Neural progenitor cell (in vitro differentiated cells): Measurements from ENCODE around the gene GPR15LG. TPM values are rescaled to one million over a fixed set of nuclear protein-coding genes. Genes with fewer than 3 reads are reported as not detected.

Experiments used
- DNase-seq: peaks from one replicate; pipeline ENCODE4 v3.0.0-alpha.2; 2016; ENCODE audit warnings: low spot score
- H2AFZ ChIP-seq: fragments of 200-600 bp; sonication (generic); replicated peaks from 2 replicates; pipeline ENCODE4 v1.6.1; 2016; ENCODE audit warnings: antibody characterized with exemption
- H3F3A ChIP-seq: fragments of 200-600 bp; sonication (generic); 2 replicates; pipeline ENCODE4 v1.6.1; 2016; ENCODE audit warnings: antibody characterized with exemption, low read depth
- H3K27ac ChIP-seq: fragments of 200-600 bp; sonication (generic); 2 replicates; pipeline ENCODE4 v1.5.1; 2016; ENCODE audit warnings: mild to moderate bottlenecking
- H3K27me3 ChIP-seq: fragments of 200-600 bp; sonication (generic); 2 replicates; pipeline ENCODE4 v1.6.1; 2016; ENCODE audit warnings: mild to moderate bottlenecking, moderate library complexity
- H3K36me3 ChIP-seq: fragments of 200-600 bp; sonication (generic); 2 replicates; pipeline ENCODE4 v1.5.1; 2016
- H3K4me1 ChIP-seq: fragments of 200-600 bp; sonication (generic); 2 replicates; pipeline ENCODE4 v1.6.1; 2016; ENCODE audit warnings: mixed run types
- H3K4me2 ChIP-seq: fragments of 200-600 bp; sonication (generic); 2 replicates; pipeline ENCODE4 v1.6.1; 2016
- H3K4me3 ChIP-seq: fragments of 200-600 bp; sonication (generic); 2 replicates; pipeline ENCODE4 v1.5.1; 2016
- H3K79me2 ChIP-seq: fragments of 200-600 bp; sonication (generic); 2 replicates; pipeline ENCODE4 v1.6.1; 2016; ENCODE audit warnings: low read depth
- H3K9ac ChIP-seq: fragments of 200-600 bp; sonication (generic); 2 replicates; pipeline ENCODE4 v1.6.1; 2016
- H3K9me3 ChIP-seq: fragments of 200-600 bp; sonication (generic); 2 replicates; pipeline ENCODE4 v1.5.1; 2016; ENCODE audit warnings: low read depth
- H4K20me1 ChIP-seq: fragments of 200-600 bp; sonication (generic); 2 replicates; pipeline ENCODE4 v1.6.1; 2016; ENCODE audit warnings: low read depth
- H3K27ac Mint-ChIP-seq: 3 replicates; pipeline ENCODE4 v1.8.0; 2021; ENCODE audit warnings: mixed read lengths
- H3K27me3 Mint-ChIP-seq: 2 replicates; pipeline ENCODE4 v1.8.0; 2022; ENCODE audit warnings: low read depth, mild to moderate bottlenecking, inconsistent platforms, moderate library complexity, mixed read lengths; ENCODE audit not compliant: insufficient read depth
- H3K36me3 Mint-ChIP-seq: 3 replicates; pipeline ENCODE4 v1.8.0; 2021; ENCODE audit warnings: mixed read lengths
- H3K4me1 Mint-ChIP-seq: 3 replicates; pipeline ENCODE4 v1.8.0; 2021; ENCODE audit warnings: mixed read lengths
- H3K4me3 Mint-ChIP-seq: 3 replicates; pipeline ENCODE4 v1.8.0; 2021; ENCODE audit warnings: mild to moderate bottlenecking, moderate library complexity, mixed read lengths
- H3K9me3 Mint-ChIP-seq: 3 replicates; pipeline ENCODE4 v1.8.0; 2020; ENCODE audit warnings: mixed read lengths
- CTCF ChIP-seq: fragments of 200-600 bp; sonication (generic); IDR thresholded peaks from 2 replicates; pipeline ENCODE4 v1.5.1; 2017; ENCODE audit warnings: antibody characterized with exemption, mild to moderate bottlenecking
- EZH2 ChIP-seq: fragments of 200-600 bp; sonication (generic); IDR thresholded peaks from 2 replicates; pipeline ENCODE4 v1.6.1; 2017; ENCODE audit warnings: antibody characterized with exemption, mild to moderate bottlenecking, moderate library complexity
- EZH2phosphoT487 ChIP-seq: fragments of 200-600 bp; sonication (generic); IDR thresholded peaks from 2 replicates; pipeline ENCODE4 v1.6.1; 2017; ENCODE audit warnings: antibody characterized with exemption
- total RNA-seq: library from RNA; depleted of rRNA; stranded (reverse); fragments of >200 nt; gene quantifications from 2 replicates; pipeline ENCODE4 v1.2.3, GENCODE V29; 2015; ENCODE audit warnings: low replicate concordance

Gene GPR15LG
- total RNA-seq, 1 donor from 2014 or later: not detected

GRCh38 chr10:84225427-84226173, 52.0 kb downstream of the GPR15LG start, which contains the start of gene LRIT2:
TSS of gene LRIT2 (minus strand) at chr10:84225544. CDS start at chr10:84225520, 24 bp downstream.
- Histone ChIP-seq H3K9me3 (no peaks in the 10 kb centered on the region), H4K20me1 (no peaks in the 10 kb centered on the region), H3K36me3 (no peaks in the 10 kb centered on the region), H3K4me3 (no peak within 1 kb of the TSS), H3F3A (peaks cover 7% of the 10 kb centered on the region), H3K27ac (no peak within 1 kb of the TSS), H3K27me3 (no peaks in the 10 kb centered on the region), H3K4me1 (peaks cover 16% of the 10 kb centered on the region), H3K4me2 (peak within 1 kb of the TSS; percentile 39), H3K9ac (no peak within 1 kb of the TSS), H2AFZ (no peak within 1 kb of the TSS), H3K79me2 (no peaks in the 10 kb centered on the region)
- H3K36me3 Mint-ChIP-seq: no peaks in the 10 kb centered on the region
- peaks cover under 1% of the 10 kb centered on the region for H3K9me3 Mint-ChIP-seq
- H3K27me3 Mint-ChIP-seq: peaks cover 17% of the 10 kb centered on the region
- no peak within 1 kb of the TSS for H3K4me3 Mint-ChIP-seq
- peaks cover 8% of the 10 kb centered on the region for H3K4me1 Mint-ChIP-seq
- DNase-seq: no peak
- no peak within 1 kb of the TSS for H3K27ac Mint-ChIP-seq
- TF ChIP-seq CTCF: no peak
- TF ChIP-seq EZH2phosphoT487: no peak
- no peak for TF ChIP-seq EZH2

DNA sequence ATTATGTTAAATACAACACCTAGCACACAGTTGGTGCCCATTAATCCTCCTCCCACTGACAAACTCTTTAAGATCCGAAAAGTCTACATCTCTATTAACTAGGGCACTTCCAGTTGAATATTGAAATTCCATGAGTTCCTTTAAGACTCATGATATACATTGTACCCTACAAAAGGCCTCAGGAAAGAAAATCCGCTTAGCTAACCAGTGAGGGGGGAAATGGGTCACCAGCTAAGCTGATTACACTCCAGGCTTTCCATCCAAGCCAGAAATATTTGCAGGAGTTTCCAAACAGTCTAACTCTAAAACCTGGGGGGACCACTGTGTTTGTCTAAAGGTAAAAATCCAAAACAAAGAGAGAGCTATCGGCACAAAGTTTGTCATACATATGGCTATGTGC, 53.0 kb downstream of the GPR15LG start:
- Mint-ChIP-seq H3K36me3 (no peaks in the 10 kb centered on the region), H3K9me3 (no peaks in the 10 kb centered on the region), H3K27me3 (peaks cover 11% of the 10 kb centered on the region), H3K27ac (no peak overlapping the region), H3K4me1 (peaks cover 8% of the 10 kb centered on the region), H3K4me3 (no peak overlapping the region)
- H3K9me3 ChIP-seq: no peaks in the 10 kb centered on the region
- H3K27ac ChIP-seq: no peak overlapping the region
- no peak overlapping the region for H3K4me3 ChIP-seq
- no peaks in the 10 kb centered on the region for H3K36me3 ChIP-seq
- H3K79me2 ChIP-seq: no peaks in the 10 kb centered on the region
- no peak overlapping the region for H3K9ac ChIP-seq
- H3F3A ChIP-seq: peaks cover 7% of the 10 kb centered on the region
- H3K27me3 ChIP-seq: no peaks in the 10 kb centered on the region
- peaks cover 16% of the 10 kb centered on the region for H3K4me1 ChIP-seq
- peak overlapping the region; percentile 39 for H3K4me2 ChIP-seq
- H2AFZ ChIP-seq: no peak overlapping the region
- TF ChIP-seq CTCF: no peak
- no peak for TF ChIP-seq EZH2phosphoT487
- TF ChIP-seq EZH2: no peak
- H4K20me1 ChIP-seq: no peaks in the 10 kb centered on the region
- DNase-seq: peak; percentile 54

GRCh38 chr10:84227810-84228209, 54.2 kb downstream of the GPR15LG start:
- H3K4me1 Mint-ChIP-seq: peaks cover 8% of the 10 kb centered on the region
- peaks cover 7% of the 10 kb centered on the region for H3F3A ChIP-seq
- no peak for TF ChIP-seq EZH2
- TF ChIP-seq CTCF: no peak
- TF ChIP-seq EZH2phosphoT487: no peak

More at GRCh38 chr10:84227810-84228209, 54.2 kb downstream of the GPR15LG start:
- Histone ChIP-seq H3K4me1 (peaks cover 16% of the 10 kb centered on the region), H2AFZ (no peak overlapping the region), H3K36me3 (no peaks in the 10 kb centered on the region), H3K4me3 (no peak overlapping the region), H3K79me2 (no peaks in the 10 kb centered on the region), H3K9ac (no peak overlapping the region), H3K9me3 (no peaks in the 10 kb centered on the region), H3K27ac (no peak overlapping the region), H4K20me1 (no peaks in the 10 kb centered on the region), H3K4me2 (no peak overlapping the region), H3K27me3 (no peaks in the 10 kb centered on the region)
- no peaks in the 10 kb centered on the region for H3K9me3 Mint-ChIP-seq
- H3K27ac Mint-ChIP-seq: no peak overlapping the region
- DNase-seq: no peak
- H3K36me3 Mint-ChIP-seq: no peaks in the 10 kb centered on the region
- peaks cover 15% of the 10 kb centered on the region for H3K27me3 Mint-ChIP-seq
- H3K4me3 Mint-ChIP-seq: no peak overlapping the region
